ENCODE measurements around the gene LRRC34. TPM values are rescaled to one million over a fixed set of nuclear protein-coding genes. Genes with fewer than 3 reads are reported as not detected.
A peak's percentile ranks its signal among the peaks of the same experiment; 100 is the strongest.

The LRRC34 gene
- total RNA-seq, 1 donor from 2014 or later, result 0.24 TPM

DNA sequence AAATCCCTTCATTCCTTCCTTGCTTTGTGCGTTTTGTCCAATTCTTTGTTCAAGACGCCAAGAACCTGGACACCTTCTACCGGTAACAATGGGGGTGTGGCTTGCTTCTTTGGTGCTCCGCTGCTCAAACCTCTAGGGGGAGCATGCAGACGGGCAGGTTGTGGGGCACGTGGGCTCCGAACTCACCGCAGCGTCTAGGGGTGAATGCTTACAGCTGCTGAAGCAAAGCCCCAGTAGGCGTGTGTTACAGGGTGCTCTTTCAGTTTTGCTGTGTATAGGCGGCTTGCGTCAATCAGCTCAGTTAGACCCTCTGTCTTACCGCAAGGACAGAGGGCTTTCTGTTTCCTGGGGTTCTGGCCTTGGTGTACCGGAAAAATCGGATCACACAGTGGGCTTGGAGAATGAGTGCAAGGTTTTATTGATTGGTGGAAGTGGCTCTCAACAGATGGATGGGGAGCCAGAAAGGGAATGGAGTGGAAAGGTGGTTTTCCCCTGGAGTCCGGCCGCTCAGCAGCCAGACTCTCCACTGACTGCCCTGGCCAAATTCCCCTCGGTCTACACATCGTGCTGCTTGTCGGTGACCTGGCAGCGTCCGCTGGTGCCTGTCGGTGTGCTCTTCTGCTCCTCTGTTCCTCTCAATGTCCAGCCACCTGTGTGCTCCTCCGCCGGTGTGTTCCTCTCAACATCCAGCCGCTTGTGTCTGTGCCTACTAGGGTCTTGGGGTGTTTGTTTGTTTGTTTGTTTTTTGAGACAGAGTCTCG lies 1.2 kb upstream of the LRRC34 start:
- ATAC-seq, result peak; percentile 77

DNA sequence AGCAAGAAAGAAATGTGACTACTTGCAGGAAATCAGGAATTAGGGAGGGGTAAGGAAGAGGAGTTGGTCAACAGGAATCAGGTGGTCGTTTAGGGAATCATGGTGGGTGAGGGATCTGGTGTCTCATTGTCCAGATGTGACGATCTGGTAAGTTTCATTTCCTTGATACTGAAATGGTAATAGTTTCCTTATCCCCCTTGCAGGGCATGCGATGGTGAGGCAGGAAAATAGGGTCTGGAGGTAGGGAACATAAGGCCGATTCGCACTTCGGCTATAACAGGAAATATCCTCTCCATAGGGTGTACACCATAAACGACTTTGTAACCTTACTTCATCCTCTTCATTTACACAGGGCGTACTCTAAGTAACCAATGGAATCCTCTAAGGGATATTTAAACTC lies 574 bp upstream of the LRRC34 start:
- ATAC-seq, result no peak

DNA sequence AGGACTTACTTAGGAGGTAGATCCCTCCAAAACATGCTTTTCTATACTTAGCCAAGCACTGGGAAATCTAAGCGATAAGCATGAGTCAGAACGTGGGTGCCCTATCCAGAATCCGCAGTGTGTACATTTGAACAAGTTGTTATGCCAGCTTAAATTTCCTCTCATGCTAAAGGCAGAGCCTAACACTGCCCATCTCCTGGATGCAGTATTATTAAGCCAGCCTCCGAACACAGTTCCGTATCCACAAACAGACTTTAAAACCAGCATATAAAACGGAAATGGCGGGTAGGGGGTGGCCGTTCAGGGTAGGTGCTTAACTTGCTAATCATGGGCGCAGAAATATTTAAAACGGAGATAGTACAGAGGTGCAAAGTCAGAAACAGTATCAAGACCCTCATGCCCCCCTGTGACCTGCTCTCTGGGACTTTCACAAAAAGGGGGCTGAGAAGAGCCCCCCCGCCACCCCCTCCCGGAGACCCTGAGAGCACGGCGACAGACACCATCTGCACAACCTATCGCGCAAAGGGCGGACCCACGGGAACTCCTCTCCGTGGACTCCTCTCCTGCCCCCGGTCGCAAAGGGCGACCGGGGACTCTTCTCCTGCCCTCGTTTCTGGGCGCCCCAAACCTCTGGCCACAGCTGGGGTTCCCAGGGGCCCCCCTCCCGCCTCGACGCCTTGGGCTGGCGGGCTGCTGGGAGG lies 923 bp downstream of the LRRC34 start:
- peak; percentile 33 for ATAC-seq

DNA sequence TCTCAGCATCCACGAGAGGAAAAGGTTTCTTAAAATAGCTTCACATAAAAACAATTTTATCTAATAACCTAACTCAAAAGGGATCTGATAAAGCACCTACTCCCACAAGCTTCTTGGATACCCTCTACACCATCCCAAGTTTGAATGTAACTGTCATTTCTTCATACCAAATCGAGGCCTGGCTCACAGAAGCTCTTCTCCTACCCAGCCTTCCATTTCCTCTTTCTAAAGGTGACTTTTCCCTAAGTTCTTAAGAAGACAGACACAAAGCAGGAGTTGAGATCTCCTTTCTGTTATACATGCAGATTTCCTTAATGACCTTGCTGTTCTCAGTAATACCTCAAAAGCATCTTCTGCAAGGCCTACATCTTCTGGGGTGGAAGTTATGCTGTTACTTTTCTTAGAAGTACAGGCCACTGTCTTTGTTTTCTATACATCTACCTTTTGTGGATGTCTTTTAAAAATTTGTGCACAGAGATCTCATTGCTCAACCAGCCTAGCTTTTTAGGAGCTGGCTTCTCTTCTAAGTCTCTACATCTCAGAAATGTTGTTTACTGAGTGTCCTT lies 3.4 kb downstream of the LRRC34 start:
- no peak for ATAC-seq

DNA sequence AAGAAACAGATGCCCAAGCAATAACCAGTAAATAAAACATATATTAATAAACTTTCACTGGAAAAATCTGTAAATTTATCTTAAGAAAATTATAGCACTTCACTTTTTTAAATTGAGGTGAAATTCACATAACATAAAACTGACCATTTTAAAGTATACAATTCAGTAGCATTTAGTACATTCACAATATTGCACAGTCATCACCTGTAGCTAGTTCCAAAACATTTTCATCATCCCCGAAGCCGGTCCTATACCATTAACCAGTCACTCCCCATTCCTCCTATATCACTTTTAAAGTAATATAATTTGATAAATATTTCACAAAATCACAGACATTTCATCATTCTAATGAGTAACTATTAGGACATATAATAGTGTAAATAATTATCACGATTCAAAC lies 8.0 kb downstream of the LRRC34 start:
- ATAC-seq, result no peak

DNA sequence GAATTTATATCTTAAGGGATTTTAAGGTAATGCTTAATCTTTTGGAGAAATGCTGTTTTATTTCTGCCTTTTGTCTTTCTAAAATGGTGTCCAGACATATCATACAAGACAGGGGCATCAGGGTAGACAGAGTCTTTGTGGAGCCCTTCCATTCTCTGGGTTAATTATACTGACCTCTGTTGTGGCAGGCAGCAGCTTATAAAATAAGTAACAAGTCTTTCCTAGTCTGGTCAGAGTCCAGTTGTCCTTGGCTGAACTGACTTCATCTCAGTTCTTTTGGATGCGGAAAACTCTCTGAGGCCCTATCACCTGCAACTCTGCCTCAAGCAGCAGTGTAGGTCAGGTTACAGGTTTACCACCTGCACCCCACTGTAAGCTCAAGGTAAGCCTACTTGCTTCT lies 20.3 kb downstream of the LRRC34 start:
- ATAC-seq, result no peak

DNA sequence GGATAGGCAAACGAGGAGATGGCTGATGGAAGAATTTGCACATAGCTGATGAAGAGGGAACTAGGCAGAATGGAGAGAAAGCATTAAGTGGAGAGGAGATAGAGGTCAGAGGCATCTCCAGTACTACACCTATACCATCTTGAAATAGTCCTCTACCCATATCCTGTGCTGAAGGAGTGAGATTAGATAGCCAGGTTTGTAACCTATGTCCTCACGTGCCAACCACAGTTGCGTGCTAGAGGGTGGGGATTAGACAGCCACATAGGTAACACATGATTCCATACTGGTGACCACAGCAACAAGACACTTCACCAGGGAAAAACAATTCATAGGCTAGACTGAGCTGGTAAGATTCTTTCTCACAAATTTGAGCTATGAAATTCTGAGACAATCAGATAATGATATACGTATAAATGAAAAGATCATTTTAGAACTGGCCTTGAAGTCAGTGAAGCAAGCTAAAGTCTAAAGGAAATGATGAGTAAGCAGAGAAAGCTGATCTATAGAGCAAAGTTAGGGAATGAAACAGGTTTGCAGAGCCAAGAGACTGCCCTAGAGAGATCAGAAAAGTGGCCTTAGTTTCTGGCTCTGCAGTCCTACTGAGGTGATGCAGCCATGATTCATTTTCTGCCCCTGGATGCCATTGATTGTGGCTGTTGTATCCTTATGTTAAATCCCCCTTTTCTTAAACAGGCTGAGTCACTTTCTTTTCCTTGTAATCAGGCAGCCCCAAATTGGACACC lies 21.8 kb downstream of the LRRC34 start:
- no peak for ATAC-seq

DNA sequence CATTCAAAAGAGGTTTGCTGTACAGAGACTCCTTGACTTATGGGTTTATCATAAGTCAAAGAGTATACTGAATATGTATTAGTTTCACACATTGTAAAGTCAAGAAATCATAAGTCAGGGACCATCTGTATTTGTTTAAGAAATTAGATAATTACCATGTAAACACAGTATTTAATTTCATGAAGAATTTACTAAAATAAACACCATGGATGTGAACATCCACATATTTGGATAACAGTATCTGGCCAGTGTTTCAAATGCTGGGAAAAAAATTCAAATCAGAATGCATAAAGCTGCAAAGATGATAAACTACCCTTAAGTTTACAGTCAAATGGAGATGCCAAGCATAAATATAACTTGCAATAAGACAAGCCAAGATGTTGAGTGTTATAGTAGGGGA lies 22.5 kb downstream of the LRRC34 start:
- ATAC-seq, result no peak

DNA sequence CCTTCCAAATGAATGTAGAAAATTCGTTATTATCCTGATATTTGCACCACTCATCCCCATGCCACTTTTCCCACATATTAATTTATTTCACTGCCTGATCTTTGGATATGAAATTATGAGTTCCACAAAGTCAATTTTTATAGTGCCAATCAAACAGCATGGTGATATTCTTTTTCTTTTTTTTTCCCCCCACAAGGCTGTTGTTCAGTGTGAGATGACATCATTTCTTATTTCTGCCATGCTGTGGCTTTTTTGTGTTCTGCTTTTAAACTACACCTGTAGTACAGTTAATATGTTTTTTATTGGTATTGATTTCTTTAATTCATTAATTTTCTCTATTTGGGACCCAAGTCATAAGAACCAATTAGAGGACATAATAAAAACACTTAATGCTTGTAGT lies 24.9 kb downstream of the LRRC34 start:
- ATAC-seq, result no peak

DNA sequence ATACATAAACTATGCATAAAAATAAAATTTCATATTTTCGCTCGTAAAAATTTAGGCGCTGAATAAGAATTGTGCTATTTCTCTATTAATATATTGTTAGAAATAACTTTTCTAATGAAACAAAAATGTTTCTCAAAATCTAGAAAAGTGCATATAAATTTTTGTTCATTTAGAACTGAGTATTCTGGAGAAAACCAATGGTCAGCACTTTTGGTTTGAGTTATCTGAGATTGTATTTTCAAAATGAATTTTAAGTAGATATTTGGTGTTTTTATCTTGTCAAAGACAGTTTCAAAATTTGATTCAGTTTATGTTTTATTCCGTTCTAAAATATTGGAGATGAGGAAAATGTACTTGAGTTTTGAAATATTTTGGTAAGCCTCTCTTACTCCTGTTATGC lies 25.6 kb downstream of the LRRC34 start:
- ATAC-seq, result no peak

DNA sequence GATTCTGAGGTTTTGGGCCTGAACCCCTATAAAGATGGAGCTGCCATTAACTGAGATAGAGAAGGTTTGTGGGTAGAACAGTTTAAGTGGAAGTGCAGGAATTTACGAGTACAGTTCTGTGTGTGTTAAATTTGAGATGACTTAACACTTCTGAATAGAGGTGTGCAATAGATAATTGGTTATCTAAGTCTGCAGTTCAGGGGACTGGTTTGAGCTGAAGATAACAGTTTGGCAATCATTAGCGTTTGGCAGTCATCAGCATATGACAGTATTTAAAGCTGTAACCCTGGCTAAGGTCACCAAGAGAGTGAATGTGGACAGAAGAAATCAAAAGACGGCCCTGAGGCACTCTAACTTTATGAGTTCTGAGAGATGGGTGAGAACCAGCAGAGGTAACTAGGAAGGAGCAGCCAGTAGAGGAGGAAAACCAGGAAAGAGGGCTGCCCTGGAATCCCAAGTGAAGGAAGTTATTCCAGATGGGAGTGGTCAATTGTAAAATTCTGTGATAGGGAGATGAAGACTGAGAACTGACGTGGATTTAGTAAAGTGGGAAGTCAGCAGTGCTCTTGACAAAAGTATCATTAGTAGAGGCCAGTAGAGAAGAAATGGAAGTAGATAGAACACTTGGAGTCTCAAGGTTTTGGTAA lies 31.4 kb downstream of the LRRC34 start:
- ATAC-seq, result no peak

DNA sequence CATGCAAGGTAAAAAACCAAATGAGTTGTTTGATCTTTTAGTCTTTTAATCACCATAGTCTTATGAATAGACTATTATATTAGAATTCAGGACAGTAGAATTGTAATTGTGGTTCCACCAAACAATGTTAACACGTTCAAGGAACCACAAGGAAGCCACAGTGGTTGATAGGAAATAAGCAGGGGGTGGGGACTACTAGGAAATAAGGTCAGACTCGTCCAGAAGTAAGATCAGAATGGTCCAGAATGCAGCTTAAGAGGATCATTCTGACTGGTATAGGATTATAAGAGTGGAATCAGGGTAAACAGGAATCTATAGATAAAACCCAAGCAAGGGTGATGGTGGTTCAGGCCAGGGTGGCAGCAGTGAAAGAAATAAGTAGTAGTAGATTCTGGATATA lies 32.0 kb downstream of the LRRC34 start:
- ATAC-seq, result no peak

DNA sequence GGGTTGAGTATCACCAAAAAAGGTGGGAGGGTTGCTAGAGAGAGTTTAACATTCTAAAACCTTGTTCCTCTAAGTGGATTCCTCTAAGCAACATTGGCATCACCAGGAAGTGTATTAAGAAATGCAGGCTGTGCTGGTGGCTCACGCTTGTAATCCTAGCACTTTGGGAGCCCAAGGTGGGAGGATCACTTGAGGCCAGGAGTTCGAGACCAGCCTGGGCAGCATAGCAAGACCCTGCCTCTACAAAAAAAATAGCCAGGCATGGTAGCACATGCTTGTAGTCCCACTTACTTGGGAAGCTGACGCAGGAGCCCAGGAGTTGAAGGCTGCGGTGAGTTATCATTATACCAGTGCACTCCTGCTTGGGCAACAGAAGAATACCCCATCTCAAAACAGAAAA lies 34.9 kb downstream of the LRRC34 start:
- no peak for ATAC-seq

DNA sequence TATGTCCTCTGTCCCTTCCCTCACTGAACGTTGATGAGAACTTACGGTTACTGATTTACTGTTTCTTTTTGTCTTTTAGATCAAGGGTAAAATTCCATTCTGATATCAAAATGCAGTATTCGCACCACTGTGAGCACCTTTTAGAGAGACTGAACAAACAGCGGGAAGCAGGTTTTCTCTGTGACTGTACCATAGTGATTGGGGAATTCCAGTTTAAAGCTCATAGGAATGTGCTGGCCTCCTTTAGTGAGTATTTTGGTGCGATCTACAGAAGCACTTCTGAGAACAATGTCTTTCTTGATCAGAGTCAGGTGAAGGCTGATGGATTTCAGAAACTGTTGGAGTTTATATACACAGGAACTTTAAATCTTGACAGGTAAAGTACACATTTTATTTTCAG lies 38.5 kb downstream of the LRRC34 start:
- ATAC-seq, result no peak

DNA sequence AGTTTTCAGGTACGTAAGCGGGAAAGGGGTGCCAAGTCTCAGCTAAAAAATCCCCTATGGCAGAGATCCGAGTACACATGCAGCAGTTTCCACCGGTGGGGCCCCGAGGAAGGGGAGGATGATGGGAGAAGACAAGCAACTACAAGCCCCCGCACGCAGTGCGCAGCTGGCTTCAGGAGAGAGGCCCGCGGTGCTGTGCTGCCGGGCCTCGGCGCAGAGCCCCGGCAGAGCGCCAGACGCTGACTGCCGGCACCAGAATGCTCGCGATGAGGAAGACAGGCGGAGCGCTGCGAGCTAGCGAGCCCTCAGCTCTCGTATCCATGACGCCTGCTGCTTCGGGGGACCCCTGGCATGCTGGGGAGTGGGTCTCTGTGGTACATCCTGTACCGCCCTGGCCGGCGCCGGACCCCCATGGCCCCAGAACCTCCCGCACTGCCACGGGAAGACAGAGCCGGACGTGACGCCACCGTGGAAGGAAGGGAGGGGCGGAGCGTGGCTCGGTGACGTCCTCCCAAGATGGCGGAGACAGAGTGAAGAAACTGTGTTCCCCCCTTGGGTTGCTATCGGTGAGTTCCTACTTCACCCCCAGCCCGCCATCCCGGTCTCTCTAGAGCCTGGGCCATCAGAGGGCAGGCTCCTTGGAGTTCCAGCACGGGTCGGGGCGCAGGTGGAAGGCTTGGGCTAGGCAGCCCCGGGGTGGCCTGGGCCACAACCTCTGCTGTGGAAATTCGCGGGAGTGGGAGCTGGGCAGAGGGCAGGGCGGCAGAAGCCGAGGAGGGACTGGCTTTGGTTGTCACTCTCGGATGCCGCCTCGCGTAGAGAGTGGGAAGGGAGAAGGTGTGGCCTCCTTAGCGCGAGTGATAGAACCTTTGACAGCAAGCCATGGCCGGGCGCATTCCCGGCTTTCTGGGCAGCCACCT lies 39.5 kb downstream of the LRRC34 start, which contains the start of gene MYNN:
TSS of gene MYNN (plus strand) at position 500 of the 920 bp plus-strand sequence. CDS start 900 bp downstream, outside the sequence.
- ATAC-seq, result peak; percentile 93

DNA sequence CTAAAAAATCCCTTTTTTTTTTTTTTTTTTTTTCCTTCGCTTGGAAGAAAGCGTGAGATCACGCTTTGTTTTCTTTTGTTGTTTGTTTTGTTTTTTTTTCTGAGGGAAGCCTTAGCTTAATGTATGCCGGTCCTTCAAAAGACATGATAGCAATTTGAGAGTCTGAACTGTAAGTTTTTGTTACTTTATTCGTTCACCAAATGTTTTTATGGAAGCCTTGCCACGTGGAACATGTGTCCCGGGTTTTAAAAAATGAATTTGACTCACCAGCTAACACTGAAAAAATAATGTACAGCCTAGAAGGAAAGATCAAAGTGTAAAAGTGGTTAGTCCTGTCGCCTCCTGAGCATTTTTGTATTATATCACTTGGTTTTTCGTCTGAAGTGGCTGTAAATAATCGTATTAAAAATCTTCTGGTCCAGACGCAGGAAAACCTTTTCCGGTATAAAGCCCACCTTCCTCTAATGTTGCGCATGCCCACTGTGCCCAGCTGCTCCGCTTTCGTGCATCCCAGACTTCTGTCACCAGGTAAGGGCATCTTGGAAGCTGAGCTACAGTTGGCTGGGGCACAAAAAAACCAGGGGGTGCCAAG lies 40.3 kb downstream of the LRRC34 start:
- peak; percentile 62 for ATAC-seq

DNA sequence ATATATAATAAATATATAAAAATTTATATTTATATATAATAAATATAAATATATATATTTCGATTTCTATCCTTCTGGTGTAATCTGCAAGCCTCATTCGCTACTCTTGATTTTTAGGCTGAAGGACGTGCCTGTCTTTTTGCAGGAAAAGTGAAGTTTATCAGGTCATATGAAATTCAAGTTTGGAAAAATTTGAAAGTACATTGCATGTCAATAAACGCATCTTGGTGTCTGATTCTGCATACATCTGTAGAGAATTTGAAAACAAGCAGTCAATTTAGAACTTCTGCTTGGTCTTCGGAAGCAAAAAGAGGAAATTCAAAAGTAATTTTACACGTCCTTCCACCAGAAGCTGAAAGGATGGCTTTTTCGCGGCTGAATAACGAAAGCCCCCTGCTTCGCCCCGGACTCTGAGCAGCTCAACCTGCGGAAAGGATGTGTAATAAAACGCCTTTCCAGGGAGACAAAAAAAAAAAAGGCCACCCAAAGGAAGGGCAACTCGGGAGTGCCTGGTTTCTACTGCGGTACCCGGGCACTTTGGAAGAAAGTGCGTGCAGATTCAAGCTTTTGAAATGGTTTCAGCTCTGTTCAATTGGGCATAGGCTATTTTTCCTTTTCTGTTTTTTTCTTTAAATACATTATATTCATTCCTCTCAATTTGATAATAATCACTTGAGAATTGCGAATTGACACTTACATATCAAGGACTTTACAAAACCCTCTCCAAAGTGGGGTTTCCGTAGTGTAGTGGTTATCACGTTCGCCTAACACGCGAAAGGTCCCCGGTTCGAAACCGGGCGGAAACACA lies 41.0 kb downstream of the LRRC34 start:
- ATAC-seq, result peak; percentile 26

DNA sequence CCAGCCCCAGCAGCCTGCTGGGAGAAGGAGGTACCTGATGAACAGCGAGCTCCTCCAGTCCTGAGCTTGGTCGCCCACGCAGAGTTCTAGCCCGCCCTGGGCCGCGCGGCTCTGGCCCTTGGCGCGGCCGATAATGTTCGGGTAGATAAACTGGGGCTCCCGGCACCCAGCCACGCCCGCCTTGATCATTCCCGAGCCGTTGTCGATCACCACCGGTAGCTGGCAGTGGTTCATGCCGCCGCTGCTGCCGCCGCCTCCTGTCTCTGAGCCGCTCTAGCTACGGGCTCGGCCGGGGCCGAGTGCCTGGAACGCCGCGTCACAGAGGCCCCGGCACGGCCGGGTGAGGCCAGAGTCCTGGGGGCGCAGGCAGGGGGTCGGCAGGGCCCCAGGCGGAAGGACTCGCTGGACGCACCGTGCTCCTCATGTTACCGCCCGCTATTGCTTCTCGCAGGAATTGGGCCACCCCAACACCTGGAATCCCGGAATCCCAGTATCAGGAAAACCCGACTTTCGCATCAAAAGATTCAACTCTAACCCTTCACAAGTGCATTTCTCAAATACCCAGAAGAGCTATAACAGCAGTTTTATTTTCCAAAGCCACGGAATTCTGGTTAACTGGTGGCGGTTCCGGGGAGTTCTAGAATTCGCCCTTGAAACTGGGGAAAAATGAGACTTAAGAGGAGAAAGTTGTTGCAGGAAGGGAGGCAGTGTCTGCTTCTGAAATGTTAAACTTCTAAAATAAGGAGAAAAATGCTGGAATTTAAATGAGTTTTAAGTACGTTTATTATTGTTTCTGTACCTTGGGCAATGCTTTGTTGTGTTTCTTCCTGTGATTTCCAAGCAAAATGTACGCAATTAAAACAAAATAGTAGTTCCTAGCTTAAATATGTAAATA lies 43.2 kb downstream of the LRRC34 start, which contains the start of gene ACTRT3:
TSS of gene ACTRT3 (minus strand) at position 275 of the 895 bp plus-strand sequence. CDS start at position 234, 41 bp downstream.
- ATAC-seq, result peak; percentile 3
